ENCODE measurements around the gene NINJ2.
"Not testable (repeated sequence)": the region's sequence is repeated elsewhere in the genome, so short reads cannot be mapped to it uniquely, and the experiment has no call there.

DNA sequence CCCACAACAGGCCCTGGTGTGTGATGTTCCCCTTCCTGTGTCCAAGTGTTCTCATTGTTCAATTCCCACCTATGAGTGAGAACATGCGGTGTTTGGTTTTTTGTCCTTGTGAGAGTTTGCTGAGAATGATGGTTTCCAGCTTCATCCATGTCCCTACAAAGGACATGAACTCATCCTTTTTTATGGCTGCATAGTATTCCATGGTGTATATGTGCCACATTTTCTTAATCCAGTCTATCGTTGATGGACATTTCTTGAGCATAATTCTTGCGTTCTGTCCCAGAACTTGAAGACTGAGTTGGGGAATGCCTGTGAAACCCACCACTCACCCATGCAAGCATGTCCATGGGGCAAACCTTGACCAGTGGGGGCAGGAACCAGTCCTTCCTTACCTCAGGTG is 44.8 kb upstream of the NINJ2 start:
- TF ChIP-seq, protein P1, sequence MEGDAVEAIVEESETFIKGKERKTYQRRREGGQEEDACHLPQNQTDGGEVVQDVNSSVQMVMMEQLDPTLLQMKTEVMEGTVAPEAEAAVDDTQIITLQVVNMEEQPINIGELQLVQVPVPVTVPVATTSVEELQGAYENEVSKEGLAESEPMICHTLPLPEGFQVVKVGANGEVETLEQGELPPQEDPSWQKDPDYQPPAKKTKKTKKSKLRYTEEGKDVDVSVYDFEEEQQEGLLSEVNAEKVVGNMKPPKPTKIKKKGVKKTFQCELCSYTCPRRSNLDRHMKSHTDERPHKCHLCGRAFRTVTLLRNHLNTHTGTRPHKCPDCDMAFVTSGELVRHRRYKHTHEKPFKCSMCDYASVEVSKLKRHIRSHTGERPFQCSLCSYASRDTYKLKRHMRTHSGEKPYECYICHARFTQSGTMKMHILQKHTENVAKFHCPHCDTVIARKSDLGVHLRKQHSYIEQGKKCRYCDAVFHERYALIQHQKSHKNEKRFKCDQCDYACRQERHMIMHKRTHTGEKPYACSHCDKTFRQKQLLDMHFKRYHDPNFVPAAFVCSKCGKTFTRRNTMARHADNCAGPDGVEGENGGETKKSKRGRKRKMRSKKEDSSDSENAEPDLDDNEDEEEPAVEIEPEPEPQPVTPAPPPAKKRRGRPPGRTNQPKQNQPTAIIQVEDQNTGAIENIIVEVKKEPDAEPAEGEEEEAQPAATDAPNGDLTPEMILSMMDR (IDR thresholded peaks at IDR 0.05): not testable (repeated sequence)
- not testable (repeated sequence) for TF ChIP-seq POLR2A (IDR thresholded peaks at IDR 0.05)
